D341Med (cell line): ENCODE measurements around the gene FIGLA.
A peak's percentile ranks its signal among the peaks of the same experiment; 100 is the strongest.

Experiments
- DNase-seq: peaks from one replicate; pipeline ENCODE4 v3.0.0; 2012; ENCODE audit warnings: low spot score

FIGLA gene

GRCh38 chr2:70775141-70775540 lies 15.3 kb downstream of the FIGLA start:
- no peak for DNase-seq

GRCh38 chr2:70772486-70773155 lies 17.8 kb downstream of the FIGLA start:
- DNase-seq = no peak

GRCh38 chr2:70771446-70771845 lies 19.0 kb downstream of the FIGLA start:
- no peak for DNase-seq

- no peak for DNase-seq
Measured at GRCh38 chr2:70769450-70769849, 21.0 kb downstream of the FIGLA start.

- DNase-seq = no peak
Measured at GRCh38 chr2:70768590-70769085, 21.8 kb downstream of the FIGLA start.

- peak; percentile 76 for DNase-seq
Measured at GRCh38 chr2:70767699-70768589, 22.5 kb downstream of the FIGLA start, which contains the start of gene ADD2. ADD2 (minus strand) TSS chr2:70768200; CDS start chr2:70706408, 61,792 bp downstream.

GRCh38 chr2:70767079-70767698 lies 23.3 kb downstream of the FIGLA start:
- DNase-seq = peak; percentile 73

- no peak for DNase-seq
Measured at GRCh38 chr2:70766357-70767078, 23.9 kb downstream of the FIGLA start.

GRCh38 chr2:70765507-70765906 lies 24.9 kb downstream of the FIGLA start:
- no peak for DNase-seq

GRCh38 chr2:70759446-70759845 lies 31.0 kb downstream of the FIGLA start:
- no peak for DNase-seq

- DNase-seq = no peak
Measured at GRCh38 chr2:70757966-70758365, 32.5 kb downstream of the FIGLA start.

GRCh38 chr2:70757360-70757759 lies 33.1 kb downstream of the FIGLA start:
- DNase-seq = no peak

GRCh38 chr2:70756128-70756527 lies 34.3 kb downstream of the FIGLA start:
- DNase-seq = no peak

GRCh38 chr2:70753902-70754301 lies 36.5 kb downstream of the FIGLA start:
- DNase-seq = no peak

- DNase-seq = no peak
Measured at GRCh38 chr2:70753031-70753430, 37.4 kb downstream of the FIGLA start.

GRCh38 chr2:70752396-70752795 lies 38.0 kb downstream of the FIGLA start:
- no peak for DNase-seq

- no peak for DNase-seq
Measured at GRCh38 chr2:70751881-70752280, 38.6 kb downstream of the FIGLA start.

GRCh38 chr2:70750320-70750719 lies 40.1 kb downstream of the FIGLA start:
- no peak for DNase-seq

- no peak for DNase-seq
Measured at GRCh38 chr2:70748002-70748784, 42.2 kb downstream of the FIGLA start.

- no peak for DNase-seq
Measured at GRCh38 chr2:70747284-70747683, 43.2 kb downstream of the FIGLA start.
